GM21825 (cell line): ENCODE data around the gene SNRPA1.
"Not testable (repeated sequence)": the region's sequence is repeated elsewhere in the genome, so short reads cannot be mapped to it uniquely, and the experiment has no call there.

ENCODE experiments used
- ATAC-seq: cut with Tn5 transposase; IDR thresholded peaks from one replicate; pipeline ENCODE4 v1.9.1; 2021; ENCODE audit warnings: mild to moderate bottlenecking, moderate library complexity; ENCODE audit not compliant: unreplicated experiment

SNRPA1 gene

GRCh38 chr15:101296418-101297405 lies 1.7 kb upstream of the SNRPA1 start:
- ATAC-seq: no peak

GRCh38 chr15:101295607-101296161 lies 636 bp upstream of the SNRPA1 start:
- no peak for ATAC-seq

- no peak for ATAC-seq
Measured at GRCh38 chr15:101293122-101293521, 1.9 kb downstream of the SNRPA1 start.

- ATAC-seq: no peak
Measured at GRCh38 chr15:101288905-101289513, 6.0 kb downstream of the SNRPA1 start.

GRCh38 chr15:101287342-101287741 lies 7.7 kb downstream of the SNRPA1 start:
- not testable (repeated sequence) for ATAC-seq

GRCh38 chr15:101286471-101287114 lies 8.5 kb downstream of the SNRPA1 start:
- ATAC-seq: no peak

- no peak for ATAC-seq
Measured at GRCh38 chr15:101283931-101284330, 11.1 kb downstream of the SNRPA1 start.

- no peak for ATAC-seq
Measured at GRCh38 chr15:101280007-101280406, 15.0 kb downstream of the SNRPA1 start.

- ATAC-seq: no peak
Measured at GRCh38 chr15:101277943-101278564, 17.0 kb downstream of the SNRPA1 start.

GRCh38 chr15:101277038-101277822 lies 17.8 kb downstream of the SNRPA1 start, which contains the start of gene SELENOS:
Gene SELENOS (minus strand): TSS chr15:101277485. CDS start chr15:101277417, 68 bp downstream.
- peak; percentile 89 for ATAC-seq

- peak; percentile 26 for ATAC-seq
Measured at GRCh38 chr15:101276501-101277037, 18.5 kb downstream of the SNRPA1 start.

- no peak for ATAC-seq
Measured at GRCh38 chr15:101275018-101275417, 20.0 kb downstream of the SNRPA1 start.

- ATAC-seq: no peak
Measured at GRCh38 chr15:101273534-101273933, 21.5 kb downstream of the SNRPA1 start.

- no peak for ATAC-seq
Measured at GRCh38 chr15:101272584-101272983, 22.5 kb downstream of the SNRPA1 start.

GRCh38 chr15:101269479-101270223 lies 25.4 kb downstream of the SNRPA1 start:
- no peak for ATAC-seq

- ATAC-seq: no peak
Measured at GRCh38 chr15:101267320-101268104, 27.5 kb downstream of the SNRPA1 start.

- no peak for ATAC-seq
Measured at GRCh38 chr15:101266787-101267186, 28.3 kb downstream of the SNRPA1 start.

GRCh38 chr15:101266034-101266433 lies 29.0 kb downstream of the SNRPA1 start:
- ATAC-seq: no peak
